ENCODE measurements around the gene C6orf52.
"Not testable (repeated sequence)": the region's sequence is repeated elsewhere in the genome, so short reads cannot be mapped to it uniquely, and the experiment has no call there.

The C6orf52 gene

DNA sequence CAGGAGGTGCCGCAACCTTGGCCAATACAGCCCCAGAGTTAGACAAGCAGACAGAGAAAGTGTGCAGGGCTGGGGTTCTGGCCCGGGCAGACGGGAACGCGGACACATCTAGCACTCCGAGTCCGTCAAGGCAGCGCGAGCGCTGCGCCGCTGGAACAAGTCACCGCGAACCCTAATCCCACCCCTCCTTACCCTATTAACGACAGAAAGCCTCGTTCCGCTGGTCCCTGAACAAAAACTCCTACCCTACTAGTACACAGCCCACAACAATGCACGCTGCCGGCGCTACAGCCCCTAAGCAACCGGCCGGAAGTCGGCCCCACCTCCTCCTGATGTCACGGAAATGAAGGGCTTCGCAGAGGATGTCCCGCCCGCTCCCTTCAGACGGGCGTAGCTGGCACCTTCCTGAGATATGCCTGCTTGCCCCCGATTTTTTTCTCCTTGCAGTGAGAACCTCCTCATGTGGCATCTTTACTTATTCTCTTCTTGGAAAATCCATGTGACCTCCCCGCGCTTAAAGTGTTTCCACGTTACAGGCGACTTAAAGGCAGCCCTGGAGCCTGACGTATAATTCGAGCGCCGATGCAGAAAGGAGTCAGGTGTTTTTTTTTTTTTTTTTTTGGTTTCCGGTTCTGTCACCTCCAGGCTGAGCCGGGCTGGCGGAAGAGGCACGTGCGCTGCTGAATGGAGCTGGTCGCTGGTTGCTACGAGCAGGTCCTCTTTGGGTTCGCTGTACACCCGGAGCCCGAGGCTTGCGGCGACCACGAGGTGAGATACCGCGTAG is at the start of gene C6orf52, which contains the start of gene PAK1IP1:
C6orf52 (minus strand) TSS at position 315 of the 784 bp plus-strand sequence. CDS start 7,066 bp downstream, outside the sequence.
PAK1IP1 (plus strand) TSS at position 671 of the 784 bp plus-strand sequence; CDS start at position 685, 14 bp downstream.
- DNase-seq (ENCODE audit: low read depth, low spot score), result peak; percentile 71
- Histone ChIP-seq H3K4me3 (ENCODE audit: low read length) (peak within 1 kb of the TSS; percentile 99), H3K27ac (ENCODE audit: low read length) (no peak within 1 kb of the TSS), H3K4me1 (ENCODE audit: control insufficient read depth, insufficient read depth, low read length) (peaks cover 1% of the 10 kb centered on the region; the same call in 1 of the 2 replicates), H3K36me3 (ENCODE audit: control insufficient read depth, insufficient read depth, low read length) (peaks cover 10% of the 10 kb centered on the region), H3K27me3 (ENCODE audit: control insufficient read depth, insufficient read depth, low read length) (no peaks in the 10 kb centered on the region), H3K9me3 (ENCODE audit: control insufficient read depth, insufficient read depth, low read length) (no peaks in the 10 kb centered on the region)
- WGBS (ENCODE audit: insufficient coverage, insufficient read length), result no CpG with 5 or more reads among the region's 53 CpGs

DNA sequence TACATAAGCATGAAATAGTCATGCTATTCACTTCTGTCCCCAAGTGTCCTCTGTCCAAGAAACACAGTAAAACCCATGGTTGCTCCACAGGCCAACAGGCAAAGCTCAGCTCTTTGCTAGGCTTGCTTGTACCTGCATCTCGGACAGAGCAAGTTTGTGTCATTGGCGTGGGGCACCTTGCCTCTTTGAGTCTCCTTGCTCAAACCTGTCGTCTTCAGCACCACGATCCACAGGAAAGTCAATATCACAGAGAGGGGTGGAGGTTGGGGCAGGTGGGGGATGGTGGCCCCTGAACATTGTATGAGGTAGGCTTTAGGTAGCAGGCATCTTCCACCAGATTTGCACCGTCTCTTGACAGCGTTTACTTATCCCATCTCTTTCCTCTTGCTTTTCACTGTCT is 49.1 kb upstream of the C6orf52 start:
- Histone ChIP-seq H3K27me3 (ENCODE audit: control insufficient read depth, insufficient read depth, low read length) (no peaks in the 10 kb centered on the region), H3K4me1 (ENCODE audit: control insufficient read depth, insufficient read depth, low read length) (no peaks in the 10 kb centered on the region), H3K36me3 (ENCODE audit: control insufficient read depth, insufficient read depth, low read length) (no peaks in the 10 kb centered on the region), H3K27ac (ENCODE audit: low read length) (no peak overlapping the region), H3K4me3 (ENCODE audit: low read length) (no peak overlapping the region), H3K9me3 (ENCODE audit: control insufficient read depth, insufficient read depth, low read length) (no peaks in the 10 kb centered on the region)
- DNase-seq (ENCODE audit: low read depth, low spot score), result no peak
- WGBS (ENCODE audit: insufficient coverage, insufficient read length), result no CpG with 5 or more reads among the region's 6 CpGs

DNA sequence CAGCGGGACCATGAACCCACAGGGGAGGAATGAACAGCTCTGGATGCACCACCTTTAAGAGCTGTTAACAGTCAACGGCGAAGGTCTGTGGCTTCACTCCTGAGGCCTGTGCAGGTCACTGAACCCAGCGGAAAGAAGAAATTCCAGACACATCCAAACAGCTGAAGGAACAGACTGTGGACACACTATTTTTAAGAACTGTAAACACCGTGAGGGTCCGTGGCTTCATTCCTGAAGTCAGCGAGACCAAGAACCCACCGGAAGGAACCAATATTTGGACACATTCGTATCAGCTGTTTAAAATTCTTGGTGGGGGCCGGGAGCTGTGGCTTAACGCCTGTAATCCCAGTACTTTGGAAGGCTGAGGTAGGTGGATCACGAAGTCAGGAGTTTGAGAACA is 47.8 kb upstream of the C6orf52 start:
- H3K27ac ChIP-seq (ENCODE audit: low read length), result no peak overlapping the region
- H3K4me1 ChIP-seq (ENCODE audit: control insufficient read depth, insufficient read depth, low read length), result no peaks in the 10 kb centered on the region
- H3K4me3 ChIP-seq (ENCODE audit: low read length), result no peak overlapping the region
- H3K27me3 ChIP-seq (ENCODE audit: control insufficient read depth, insufficient read depth, low read length), result no peaks in the 10 kb centered on the region
- no CpG with 5 or more reads among the region's 12 CpGs for WGBS (ENCODE audit: insufficient coverage, insufficient read length)
- DNase-seq (ENCODE audit: low read depth, low spot score), result no peak
- no peaks in the 10 kb centered on the region for H3K36me3 ChIP-seq (ENCODE audit: control insufficient read depth, insufficient read depth, low read length)
- no peaks in the 10 kb centered on the region for H3K9me3 ChIP-seq (ENCODE audit: control insufficient read depth, insufficient read depth, low read length)

DNA sequence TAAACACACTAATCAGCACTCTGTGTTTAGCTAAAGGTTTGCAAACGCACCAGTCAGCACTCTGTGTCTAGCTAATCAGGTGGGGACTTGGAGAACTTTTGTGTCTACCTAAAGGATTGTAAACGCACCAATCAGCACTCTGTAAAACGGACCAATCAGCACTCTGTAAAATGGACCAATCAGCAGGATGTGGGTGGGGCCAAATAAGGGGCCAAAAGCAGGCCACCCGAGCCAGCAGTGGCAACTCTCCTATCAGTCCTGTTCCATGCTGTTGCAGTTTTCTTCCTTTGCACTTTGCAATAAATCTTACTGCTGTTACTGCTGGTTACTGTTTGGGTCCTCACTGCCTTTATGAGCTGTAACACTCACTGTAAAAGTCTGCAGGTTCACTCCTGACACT is 47.2 kb upstream of the C6orf52 start:
- H3K27ac ChIP-seq (ENCODE audit: low read length); DNase-seq (ENCODE audit: low read depth, low spot score); H3K9me3 ChIP-seq (ENCODE audit: control insufficient read depth, insufficient read depth, low read length); H3K4me3 ChIP-seq (ENCODE audit: low read length); H3K27me3 ChIP-seq (ENCODE audit: control insufficient read depth, insufficient read depth, low read length); H3K36me3 ChIP-seq (ENCODE audit: control insufficient read depth, insufficient read depth, low read length); H3K4me1 ChIP-seq (ENCODE audit: control insufficient read depth, insufficient read depth, low read length): not testable (repeated sequence)
- no CpG with 5 or more reads among the region's 4 CpGs for WGBS (ENCODE audit: insufficient coverage, insufficient read length)

DNA sequence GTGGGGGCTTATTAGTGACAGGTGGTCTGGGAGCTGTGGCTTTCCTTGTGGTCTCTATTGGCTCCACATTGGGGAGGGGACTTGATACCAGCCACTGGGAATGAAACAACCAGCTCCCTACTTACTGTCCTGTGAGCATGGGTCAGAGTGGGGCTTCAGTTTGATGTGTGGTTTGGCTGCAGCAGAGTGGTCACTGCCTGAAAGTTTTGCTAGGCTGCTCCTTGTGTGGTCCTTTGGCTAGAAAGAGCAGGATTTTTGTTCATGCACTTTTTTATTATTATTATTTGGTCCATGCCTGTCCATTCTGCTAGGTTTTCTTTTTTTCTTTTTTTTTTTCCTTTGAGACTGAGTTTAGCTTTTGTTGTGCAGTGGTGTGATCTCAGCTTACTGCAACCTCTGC is 45.6 kb upstream of the C6orf52 start:
- Histone ChIP-seq H3K4me3 (ENCODE audit: low read length) (no peak overlapping the region), H3K27ac (ENCODE audit: low read length) (no peak overlapping the region), H3K9me3 (ENCODE audit: control insufficient read depth, insufficient read depth, low read length) (no peaks in the 10 kb centered on the region), H3K27me3 (ENCODE audit: control insufficient read depth, insufficient read depth, low read length) (no peaks in the 10 kb centered on the region), H3K36me3 (ENCODE audit: control insufficient read depth, insufficient read depth, low read length) (no peaks in the 10 kb centered on the region), H3K4me1 (ENCODE audit: control insufficient read depth, insufficient read depth, low read length) (no peaks in the 10 kb centered on the region)
- DNase-seq (ENCODE audit: low read depth, low spot score), result no peak

DNA sequence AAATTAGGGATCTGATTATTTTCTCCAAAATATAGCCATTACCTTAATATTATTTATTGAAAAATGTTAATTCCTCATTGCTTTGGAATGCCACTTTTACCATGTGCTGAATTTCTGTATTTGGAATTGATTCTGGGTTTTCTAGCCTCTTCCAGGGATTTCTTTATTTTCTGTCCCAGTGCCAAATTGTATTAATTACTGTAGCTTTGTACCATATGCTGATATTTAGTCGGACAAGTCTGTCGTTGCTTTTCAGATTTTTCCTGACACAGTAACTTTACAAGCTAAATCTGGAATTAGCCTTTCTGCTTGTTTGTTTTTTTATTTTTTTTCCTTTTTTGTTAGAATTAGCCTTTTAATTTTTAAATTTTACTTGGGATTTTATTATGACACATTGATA is 42.3 kb upstream of the C6orf52 start:
- no peak for DNase-seq (ENCODE audit: low read depth, low spot score)
- H3K4me3 ChIP-seq (ENCODE audit: low read length), result no peak overlapping the region
- H3K9me3 ChIP-seq (ENCODE audit: control insufficient read depth, insufficient read depth, low read length), result no peaks in the 10 kb centered on the region
- no CpG with 5 or more reads among the region's 2 CpGs for WGBS (ENCODE audit: insufficient coverage, insufficient read length)
- H3K27ac ChIP-seq (ENCODE audit: low read length), result no peak overlapping the region
- no peaks in the 10 kb centered on the region for H3K27me3 ChIP-seq (ENCODE audit: control insufficient read depth, insufficient read depth, low read length)
- H3K36me3 ChIP-seq (ENCODE audit: control insufficient read depth, insufficient read depth, low read length), result no peaks in the 10 kb centered on the region; the same call in 1 of the 2 replicates
- H3K4me1 ChIP-seq (ENCODE audit: control insufficient read depth, insufficient read depth, low read length), result no peaks in the 10 kb centered on the region

DNA sequence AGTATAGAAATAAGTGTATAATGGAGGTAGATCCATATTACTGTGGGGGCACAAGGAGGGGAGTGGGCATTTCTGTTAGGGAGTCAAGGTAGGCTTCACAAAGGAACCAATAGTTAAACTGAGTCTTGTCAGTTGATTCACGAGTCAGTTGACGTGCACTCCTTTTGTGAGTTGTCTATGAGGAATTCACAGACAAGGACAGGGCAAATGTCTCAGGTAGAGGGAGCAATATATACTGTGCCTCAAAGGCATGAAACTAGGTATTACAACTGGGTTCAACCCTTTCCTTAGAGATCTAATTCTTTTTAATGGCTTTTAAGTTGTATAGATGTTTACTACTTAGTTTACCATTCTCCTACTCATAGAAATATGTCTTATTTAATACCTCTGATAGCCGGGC is 39.4 kb upstream of the C6orf52 start:
- Histone ChIP-seq H3K4me1 (ENCODE audit: control insufficient read depth, insufficient read depth, low read length) (no peaks in the 10 kb centered on the region), H3K27me3 (ENCODE audit: control insufficient read depth, insufficient read depth, low read length) (no peaks in the 10 kb centered on the region), H3K36me3 (ENCODE audit: control insufficient read depth, insufficient read depth, low read length) (peaks cover 3% of the 10 kb centered on the region; the same call in 1 of the 2 replicates), H3K27ac (ENCODE audit: low read length) (no peak overlapping the region), H3K9me3 (ENCODE audit: control insufficient read depth, insufficient read depth, low read length) (no peaks in the 10 kb centered on the region), H3K4me3 (ENCODE audit: low read length) (no peak overlapping the region)
- DNase-seq (ENCODE audit: low read depth, low spot score), result no peak
- WGBS (ENCODE audit: insufficient coverage, insufficient read length), result no CpG with 5 or more reads among the region's 3 CpGs

DNA sequence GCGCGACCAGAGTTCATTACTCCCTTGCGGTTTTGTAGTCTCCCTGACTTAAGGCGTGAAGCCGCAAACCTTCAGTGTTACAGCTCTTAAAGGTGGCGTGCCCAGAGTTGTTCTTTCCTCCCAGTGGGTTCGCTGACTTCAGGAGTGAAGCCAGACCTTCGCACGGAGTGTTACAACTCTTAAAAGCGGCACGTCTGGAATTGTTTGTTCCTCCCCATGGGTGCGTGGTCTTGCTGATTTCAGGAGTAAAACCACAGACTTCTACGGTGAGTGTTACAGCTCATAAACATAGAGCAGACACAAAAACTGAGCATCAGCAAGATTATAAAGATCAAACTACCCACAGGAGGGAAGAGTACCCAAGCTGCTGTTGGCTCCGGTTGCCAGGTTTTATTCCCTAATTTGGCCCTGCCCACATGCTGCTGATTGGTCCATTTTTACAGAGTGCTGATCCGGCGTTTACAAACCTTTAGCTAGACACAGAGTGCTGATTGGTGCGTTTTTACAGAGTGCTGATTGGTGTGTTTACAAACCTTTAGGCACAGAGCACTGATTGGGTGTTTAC is 38.8 kb upstream of the C6orf52 start:
- WGBS (ENCODE audit: insufficient coverage, insufficient read length), result no CpG with 5 or more reads among the region's 17 CpGs
- no peak for DNase-seq (ENCODE audit: low read depth, low spot score)
- Histone ChIP-seq H3K36me3 (ENCODE audit: control insufficient read depth, insufficient read depth, low read length) (peaks cover 4% of the 10 kb centered on the region; the same call in 1 of the 2 replicates), H3K27me3 (ENCODE audit: control insufficient read depth, insufficient read depth, low read length) (no peaks in the 10 kb centered on the region), H3K4me3 (ENCODE audit: low read length) (no peak overlapping the region), H3K4me1 (ENCODE audit: control insufficient read depth, insufficient read depth, low read length) (no peaks in the 10 kb centered on the region), H3K27ac (ENCODE audit: low read length) (no peak overlapping the region), H3K9me3 (ENCODE audit: control insufficient read depth, insufficient read depth, low read length) (no peaks in the 10 kb centered on the region)

DNA sequence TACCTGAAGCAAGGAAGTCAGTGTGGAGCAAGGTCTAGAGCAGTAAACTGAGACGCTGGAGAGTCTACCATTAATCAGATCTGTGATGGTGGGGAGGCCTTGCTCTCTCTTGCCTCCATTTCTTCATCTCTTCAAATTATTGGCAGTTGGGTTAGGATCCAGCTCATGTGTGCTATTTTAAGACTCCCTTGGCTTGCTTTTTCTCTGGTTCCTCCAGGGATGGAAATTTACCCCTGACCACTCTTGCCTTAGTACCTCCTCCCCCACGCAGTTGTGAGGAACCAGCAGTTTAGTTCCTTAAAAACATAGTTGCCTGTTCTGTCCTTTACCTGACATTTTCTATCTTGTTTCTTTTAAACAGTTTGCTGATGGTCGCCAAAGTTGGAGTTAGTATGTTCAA is 35.8 kb upstream of the C6orf52 start:
- no CpG with 5 or more reads among the region's 3 CpGs for WGBS (ENCODE audit: insufficient coverage, insufficient read length)
- no peak overlapping the region for H3K4me3 ChIP-seq (ENCODE audit: low read length)
- H3K36me3 ChIP-seq (ENCODE audit: control insufficient read depth, insufficient read depth, low read length), result peaks cover 5% of the 10 kb centered on the region; the same call in 1 of the 2 replicates
- no peaks in the 10 kb centered on the region for H3K27me3 ChIP-seq (ENCODE audit: control insufficient read depth, insufficient read depth, low read length)
- no peak for DNase-seq (ENCODE audit: low read depth, low spot score)
- H3K4me1 ChIP-seq (ENCODE audit: control insufficient read depth, insufficient read depth, low read length), result no peaks in the 10 kb centered on the region
- no peaks in the 10 kb centered on the region for H3K9me3 ChIP-seq (ENCODE audit: control insufficient read depth, insufficient read depth, low read length)
- no peak overlapping the region for H3K27ac ChIP-seq (ENCODE audit: low read length)

DNA sequence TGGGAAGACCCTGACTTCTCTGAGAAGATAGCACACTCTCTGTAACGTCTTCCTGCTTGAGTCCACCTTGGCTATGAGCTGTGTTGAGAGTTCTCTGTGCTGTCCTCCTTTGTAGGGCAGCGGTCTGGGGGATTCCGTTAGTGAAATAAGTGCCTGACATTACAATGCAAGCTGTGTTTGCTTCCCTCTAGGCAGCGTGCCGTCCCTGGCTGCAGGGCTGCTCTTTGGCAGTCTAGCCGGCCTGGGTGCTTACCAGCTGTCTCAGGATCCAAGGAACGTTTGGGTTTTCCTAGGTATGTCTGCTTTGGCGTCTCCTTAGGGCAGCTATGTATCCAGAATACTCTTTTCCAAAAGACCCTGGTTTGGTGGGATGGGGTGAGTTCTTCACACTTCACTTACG is 31.3 kb upstream of the C6orf52 start:
- Histone ChIP-seq H3K27ac (ENCODE audit: low read length) (no peak overlapping the region), H3K9me3 (ENCODE audit: control insufficient read depth, insufficient read depth, low read length) (no peaks in the 10 kb centered on the region), H3K27me3 (ENCODE audit: control insufficient read depth, insufficient read depth, low read length) (no peaks in the 10 kb centered on the region), H3K4me1 (ENCODE audit: control insufficient read depth, insufficient read depth, low read length) (peaks cover 2% of the 10 kb centered on the region; the same call in 1 of the 2 replicates), H3K4me3 (ENCODE audit: low read length) (no peak overlapping the region), H3K36me3 (ENCODE audit: control insufficient read depth, insufficient read depth, low read length) (peaks cover 7% of the 10 kb centered on the region; the same call in 1 of the 2 replicates)
- DNase-seq (ENCODE audit: low read depth, low spot score), result no peak
- WGBS (ENCODE audit: insufficient coverage, insufficient read length), result no CpG with 5 or more reads among the region's 9 CpGs
